ENCODE measurements around the gene ZNF618. TPM values are rescaled to one million over a fixed set of nuclear protein-coding genes. Genes with fewer than 3 reads are reported as not detected.
A peak's percentile ranks its signal among the peaks of the same experiment; 100 is the strongest.

Gene ZNF618
- total RNA-seq, 4 donors from 2014 or later = 2.9 to 5.8 (median 4.2) TPM

DNA sequence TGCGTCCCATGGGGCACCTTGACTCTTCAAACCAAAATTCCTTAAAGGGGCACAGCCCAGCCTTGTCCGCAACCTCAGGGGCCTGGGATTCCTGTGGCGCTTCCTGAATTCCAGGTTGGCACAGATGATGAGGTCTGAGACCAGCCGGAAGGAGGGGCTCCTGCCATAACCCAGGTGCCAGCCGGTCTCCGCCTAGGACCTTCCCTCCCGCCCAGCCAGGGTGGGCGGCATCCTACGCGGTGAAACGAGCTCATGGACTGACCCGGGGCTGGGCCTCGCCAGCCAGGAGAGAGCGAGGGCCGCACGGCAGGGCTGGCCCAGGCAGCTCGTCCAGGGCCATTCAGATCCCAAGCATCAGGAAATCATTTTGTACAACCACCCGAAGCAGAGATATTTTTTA lies 179.0 kb downstream of the ZNF618 start:
- Histone ChIP-seq H3K36me3 (peaks cover 8% of the 10 kb centered on the region), H3K9me3 (no peaks in the 10 kb centered on the region), H3K27me3 (no peaks in the 10 kb centered on the region), H3K27ac (no peak overlapping the region), H3K4me3 (no peak overlapping the region), H3K4me1 (no peaks in the 10 kb centered on the region)
- peak; percentile 42 to 55 for DNase-seq (ENCODE audit: low spot score in 2 of 2)
- 92% methylated on average over 5 of the region's 18 CpGs for WGBS
- TF ChIP-seq, protein P1, sequence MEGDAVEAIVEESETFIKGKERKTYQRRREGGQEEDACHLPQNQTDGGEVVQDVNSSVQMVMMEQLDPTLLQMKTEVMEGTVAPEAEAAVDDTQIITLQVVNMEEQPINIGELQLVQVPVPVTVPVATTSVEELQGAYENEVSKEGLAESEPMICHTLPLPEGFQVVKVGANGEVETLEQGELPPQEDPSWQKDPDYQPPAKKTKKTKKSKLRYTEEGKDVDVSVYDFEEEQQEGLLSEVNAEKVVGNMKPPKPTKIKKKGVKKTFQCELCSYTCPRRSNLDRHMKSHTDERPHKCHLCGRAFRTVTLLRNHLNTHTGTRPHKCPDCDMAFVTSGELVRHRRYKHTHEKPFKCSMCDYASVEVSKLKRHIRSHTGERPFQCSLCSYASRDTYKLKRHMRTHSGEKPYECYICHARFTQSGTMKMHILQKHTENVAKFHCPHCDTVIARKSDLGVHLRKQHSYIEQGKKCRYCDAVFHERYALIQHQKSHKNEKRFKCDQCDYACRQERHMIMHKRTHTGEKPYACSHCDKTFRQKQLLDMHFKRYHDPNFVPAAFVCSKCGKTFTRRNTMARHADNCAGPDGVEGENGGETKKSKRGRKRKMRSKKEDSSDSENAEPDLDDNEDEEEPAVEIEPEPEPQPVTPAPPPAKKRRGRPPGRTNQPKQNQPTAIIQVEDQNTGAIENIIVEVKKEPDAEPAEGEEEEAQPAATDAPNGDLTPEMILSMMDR (IDR thresholded peaks at IDR 0.05) = no peak
- TF ChIP-seq POLR2A (IDR thresholded peaks at IDR 0.05) (no peak), EP300 (IDR thresholded peaks at IDR 0.05) (no peak), POLR2AphosphoS5 (IDR thresholded peaks at IDR 0.05) (no peak)

DNA sequence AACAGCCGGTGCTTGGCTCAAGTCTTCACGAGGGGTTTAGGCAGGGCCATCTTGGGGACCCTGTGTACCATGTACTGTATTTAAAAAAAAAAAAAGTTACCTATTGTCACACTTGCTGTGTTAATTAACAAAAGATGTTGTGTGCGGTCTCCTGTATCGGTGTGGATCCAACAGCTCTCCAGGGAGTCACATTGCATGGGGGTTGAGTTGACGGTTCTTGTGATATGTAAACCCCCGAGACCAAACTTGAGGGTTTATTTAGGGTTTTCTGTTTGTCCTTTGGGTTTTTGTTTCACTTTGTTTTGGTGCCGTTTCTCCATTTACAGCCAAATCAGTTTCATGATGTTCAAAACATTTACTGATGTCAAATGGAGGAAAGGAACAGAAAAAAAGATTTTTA lies 179.8 kb downstream of the ZNF618 start:
- Histone ChIP-seq H3K4me1 (no peaks in the 10 kb centered on the region), H3K27ac (no peak overlapping the region), H3K9me3 (no peaks in the 10 kb centered on the region), H3K27me3 (no peaks in the 10 kb centered on the region), H3K36me3 (peaks cover 8% of the 10 kb centered on the region), H3K4me3 (no peak overlapping the region)
- 93% methylated on average over 7 of the region's 7 CpGs for WGBS
- DNase-seq (ENCODE audit: low spot score in 2 of 2) = peak in 1 of 2 donors; percentile 26
- TF ChIP-seq EP300 (IDR thresholded peaks at IDR 0.05) (no peak), POLR2AphosphoS5 (IDR thresholded peaks at IDR 0.05) (no peak), POLR2A (IDR thresholded peaks at IDR 0.05) (no peak)
- TF ChIP-seq, protein P1 (IDR thresholded peaks at IDR 0.05) = no peak

DNA sequence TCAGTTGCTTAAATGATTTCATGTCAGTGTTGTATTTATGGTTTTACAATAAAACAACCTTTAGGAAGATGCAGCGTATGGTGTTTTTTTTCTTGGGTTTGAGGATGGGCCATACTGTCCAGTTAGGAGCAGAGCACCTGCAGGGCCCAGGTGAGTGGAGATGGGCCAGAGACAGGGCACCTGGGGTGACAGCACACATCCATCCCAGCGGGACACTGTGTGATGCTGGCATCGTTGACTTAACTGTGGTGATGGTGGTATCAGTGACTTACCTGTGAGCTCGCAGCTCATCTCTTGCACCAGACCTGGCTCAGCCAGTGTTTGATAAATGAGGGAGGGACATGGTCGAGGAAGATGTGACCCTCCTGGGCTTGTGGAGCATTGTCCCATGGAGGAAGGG lies 180.4 kb downstream of the ZNF618 start:
- Histone ChIP-seq H3K4me1 (no peaks in the 10 kb centered on the region), H3K9me3 (no peaks in the 10 kb centered on the region), H3K27me3 (no peaks in the 10 kb centered on the region), H3K27ac (no peak overlapping the region), H3K4me3 (no peak overlapping the region), H3K36me3 (peaks cover 3% of the 10 kb centered on the region)
- DNase-seq (ENCODE audit: low spot score in 2 of 2) = no peak
- TF ChIP-seq, protein P1 (IDR thresholded peaks at IDR 0.05) = no peak
- WGBS = 94% methylated on average over 5 of the region's 5 CpGs

DNA sequence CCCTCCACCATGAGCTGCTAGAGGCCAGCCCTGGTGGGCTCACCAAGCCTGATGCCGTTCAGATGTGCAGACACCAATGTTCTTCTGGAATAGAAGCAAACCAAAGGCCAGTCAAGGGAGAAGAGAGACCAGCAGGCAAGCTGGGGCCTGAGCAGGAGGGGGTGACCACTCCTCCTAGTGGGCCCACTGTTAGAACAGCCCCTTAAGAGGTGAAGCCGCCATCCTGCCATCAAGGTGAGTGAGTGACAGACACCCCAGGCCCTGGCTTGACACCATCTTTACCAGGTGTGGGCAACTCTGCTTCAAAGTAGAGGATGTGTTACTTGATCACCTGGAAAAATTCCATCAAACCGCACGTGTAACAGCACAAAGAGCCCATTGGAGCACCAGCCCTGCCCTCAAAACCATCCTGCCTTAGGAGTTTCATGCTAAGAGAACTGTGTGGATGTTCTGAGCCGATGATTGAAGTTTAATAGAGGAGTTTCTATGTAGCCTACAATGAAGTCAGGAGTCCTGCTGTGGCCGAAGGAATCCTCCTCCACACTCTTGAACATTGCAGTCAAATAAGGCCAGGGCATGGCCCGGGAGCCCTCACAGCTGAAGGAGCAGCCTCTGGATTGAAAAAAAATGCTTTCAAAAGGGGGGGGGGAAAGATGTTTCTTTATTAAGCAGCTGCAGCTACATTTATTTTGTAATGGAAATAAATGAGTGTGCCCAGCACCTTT lies 181.2 kb downstream of the ZNF618 start:
- TF ChIP-seq EP300 (IDR thresholded peaks at IDR 0.05) (no peak), POLR2AphosphoS5 (IDR thresholded peaks at IDR 0.05) (no peak), POLR2A (IDR thresholded peaks at IDR 0.05) (no peak)
- TF ChIP-seq, protein P1 (IDR thresholded peaks at IDR 0.05) = no peak
- 74% methylated on average over 6 of the region's 7 CpGs for WGBS
- H3K27ac ChIP-seq = no peak overlapping the region
- H3K9me3 ChIP-seq = no peaks in the 10 kb centered on the region
- peak; percentile 15 to 65 for DNase-seq (ENCODE audit: low spot score in 2 of 2)
- H3K4me3 ChIP-seq = no peak overlapping the region
- H3K4me1 ChIP-seq = no peaks in the 10 kb centered on the region
- H3K36me3 ChIP-seq = peaks cover 3% of the 10 kb centered on the region
- no peaks in the 10 kb centered on the region for H3K27me3 ChIP-seq

DNA sequence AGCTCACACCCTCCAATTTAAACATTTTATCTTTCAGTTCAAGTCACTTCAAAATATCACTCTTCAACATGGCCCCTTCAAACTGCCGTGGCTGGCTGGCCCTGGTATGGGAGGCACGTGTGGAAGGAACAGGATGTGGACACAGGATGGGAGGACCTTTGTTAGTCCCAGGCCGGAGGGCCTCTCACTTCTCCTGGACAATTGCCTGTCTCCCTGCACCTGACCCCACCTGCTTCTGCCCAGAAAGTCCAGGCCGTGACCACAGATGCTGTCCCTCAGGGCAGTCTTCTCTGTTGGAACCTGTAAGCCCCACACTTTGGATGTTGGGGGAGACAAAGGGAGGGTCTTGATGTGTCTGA lies 182.6 kb downstream of the ZNF618 start:
- Histone ChIP-seq H3K4me1 (no peaks in the 10 kb centered on the region), H3K9me3 (no peaks in the 10 kb centered on the region), H3K4me3 (no peak overlapping the region), H3K27ac (no peak overlapping the region), H3K27me3 (no peaks in the 10 kb centered on the region), H3K36me3 (peaks cover 1% of the 10 kb centered on the region)
- WGBS = 92% methylated on average over 4 of the region's 4 CpGs
- peak in 1 of 2 donors; percentile 18 for DNase-seq (ENCODE audit: low spot score in 2 of 2)
- TF ChIP-seq POLR2A (IDR thresholded peaks at IDR 0.05) (no peak), EP300 (IDR thresholded peaks at IDR 0.05) (no peak), POLR2AphosphoS5 (IDR thresholded peaks at IDR 0.05) (no peak)
- TF ChIP-seq, protein P1 (IDR thresholded peaks at IDR 0.05) = no peak
